GM19397 (cell line): ENCODE data around the gene KDM1A.

Experiments
- ATAC-seq: cut with Tn5 transposase; IDR thresholded peaks from one replicate; pipeline ENCODE4 v1.9.1; 2021; ENCODE audit warnings: mild to moderate bottlenecking, moderate library complexity; ENCODE audit not compliant: unreplicated experiment

Gene KDM1A

DNA sequence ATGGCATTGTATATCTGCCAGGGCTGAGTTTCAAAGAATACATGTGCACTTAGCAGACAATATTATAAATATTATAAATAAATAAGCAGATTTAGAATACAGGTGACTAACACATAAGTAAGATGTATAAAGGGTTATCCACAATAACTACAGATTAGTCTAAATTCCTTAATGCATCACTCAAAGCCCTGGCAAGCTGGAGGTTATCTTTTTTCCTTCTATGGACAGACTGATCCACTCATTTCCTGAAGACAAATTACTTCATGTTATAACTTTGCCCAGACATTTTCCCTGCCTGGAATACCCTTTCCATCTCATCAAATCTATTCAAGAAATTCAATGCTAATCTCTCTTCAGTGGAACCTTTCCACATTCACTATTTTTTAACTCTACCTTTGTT, 110.6 kb downstream of the KDM1A start:
- no peak for ATAC-seq

GRCh38 chr1:23132033-23132432, 112.8 kb downstream of the KDM1A start:
- no peak for ATAC-seq
